SU-DHL-6 (cell line): Measurements from ENCODE around the gene PPP1R13B.

ENCODE experiments used
- EZH2phosphoT487 ChIP-seq: fragments of 200-600 bp; sonication (generic), shearing (Covaris generic); conservative IDR thresholded peaks from 2 replicates; pipeline ENCODE4 v1.6.1; 2018; ENCODE audit warnings: mild to moderate bottlenecking, antibody characterized with exemption, low read length, moderate library complexity, mixed read lengths
- TF ChIP-seq, protein P1 (sequence below): fragments of 200-600 bp; sonication (generic); IDR thresholded peaks from one replicate; pipeline ENCODE4 v1.5.1; 2017; ENCODE audit warnings: antibody characterized with exemption, mild to moderate bottlenecking, low read length, moderate library complexity; ENCODE audit not compliant: insufficient read depth, poor library complexity, severe bottlenecking

DNA sequence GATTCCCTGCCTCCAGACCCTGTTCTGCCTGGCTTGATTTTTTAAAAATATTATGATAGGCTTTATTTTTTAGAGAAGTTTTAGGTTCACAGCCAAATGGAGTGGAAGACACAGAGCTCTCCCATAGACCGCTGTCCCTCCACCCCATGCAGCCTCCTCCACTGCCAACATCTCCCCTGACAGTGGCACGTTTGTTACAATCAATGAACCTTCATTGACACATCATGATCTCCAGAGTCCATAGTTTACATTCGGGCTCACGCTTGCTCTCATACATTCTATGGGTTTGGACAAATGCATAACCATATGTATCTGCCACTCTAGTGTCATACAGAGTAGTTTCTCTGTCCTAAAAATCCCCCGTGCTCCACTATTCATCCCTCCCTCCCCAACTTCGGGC is 15.9 kb upstream of the PPP1R13B start:
- TF ChIP-seq, protein P1, sequence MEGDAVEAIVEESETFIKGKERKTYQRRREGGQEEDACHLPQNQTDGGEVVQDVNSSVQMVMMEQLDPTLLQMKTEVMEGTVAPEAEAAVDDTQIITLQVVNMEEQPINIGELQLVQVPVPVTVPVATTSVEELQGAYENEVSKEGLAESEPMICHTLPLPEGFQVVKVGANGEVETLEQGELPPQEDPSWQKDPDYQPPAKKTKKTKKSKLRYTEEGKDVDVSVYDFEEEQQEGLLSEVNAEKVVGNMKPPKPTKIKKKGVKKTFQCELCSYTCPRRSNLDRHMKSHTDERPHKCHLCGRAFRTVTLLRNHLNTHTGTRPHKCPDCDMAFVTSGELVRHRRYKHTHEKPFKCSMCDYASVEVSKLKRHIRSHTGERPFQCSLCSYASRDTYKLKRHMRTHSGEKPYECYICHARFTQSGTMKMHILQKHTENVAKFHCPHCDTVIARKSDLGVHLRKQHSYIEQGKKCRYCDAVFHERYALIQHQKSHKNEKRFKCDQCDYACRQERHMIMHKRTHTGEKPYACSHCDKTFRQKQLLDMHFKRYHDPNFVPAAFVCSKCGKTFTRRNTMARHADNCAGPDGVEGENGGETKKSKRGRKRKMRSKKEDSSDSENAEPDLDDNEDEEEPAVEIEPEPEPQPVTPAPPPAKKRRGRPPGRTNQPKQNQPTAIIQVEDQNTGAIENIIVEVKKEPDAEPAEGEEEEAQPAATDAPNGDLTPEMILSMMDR: no peak
- TF ChIP-seq EZH2phosphoT487: no peak
